CD8-positive, alpha-beta memory T cell (primary cell): ENCODE data around the gene CALCOCO1. TPM values are rescaled to one million over a fixed set of nuclear protein-coding genes. Genes with fewer than 3 reads are reported as not detected.
"Not testable (repeated sequence)": the region's sequence is repeated elsewhere in the genome, so short reads cannot be mapped to it uniquely, and the experiment has no call there.

ENCODE experiments used
- CTCF ChIA-PET: fragments of 350-600 bp; sonication (Branson Sonifier 250); formaldehyde crosslinking; loops from one replicate; lab custom pipeline; 2021; ENCODE audit warnings: antibody characterized with exemption; lab: Charles Lee
- POLR2A ChIA-PET: fragments of 350-600 bp; sonication (Branson Sonifier 250); formaldehyde crosslinking; loops from one replicate; lab custom pipeline; 2021; ENCODE audit warnings: antibody characterized with exemption; lab: Charles Lee
- DNase-seq, 5 donors: peaks; one replicate each; pipeline versions ENCODE4 v3.0.0 to v3.0.0-alpha.2; 2020 to 2022; ENCODE audit warnings: mixed read lengths in 1 of 5
- H3K27ac ChIP-seq: one replicate; pipeline ENCODE4 v1.7.0; 2013; ENCODE audit warnings: low read depth, mild to moderate bottlenecking, low read length, moderate library complexity
- H3K27me3 ChIP-seq: 2 replicates; pipeline ENCODE4 v1.7.0; 2013; ENCODE audit warnings: low read length, mild to moderate bottlenecking; ENCODE audit not compliant: insufficient read depth, poor library complexity, severe bottlenecking
- H3K36me3 ChIP-seq: 2 replicates; pipeline ENCODE4 v1.7.0; 2013; ENCODE audit warnings: mild to moderate bottlenecking, low read length, moderate library complexity; ENCODE audit not compliant: insufficient read depth
- H3K4me1 ChIP-seq: 2 replicates; pipeline ENCODE4 v1.7.0; 2013; ENCODE audit warnings: mild to moderate bottlenecking, low read length, moderate library complexity; ENCODE audit not compliant: insufficient read depth
- H3K4me3 ChIP-seq: 2 replicates; pipeline ENCODE4 v1.7.0; 2013; ENCODE audit warnings: mild to moderate bottlenecking, low read length
- H3K9me3 ChIP-seq: 2 replicates; pipeline ENCODE4 v1.7.0; 2013; ENCODE audit warnings: mild to moderate bottlenecking, low read length
- H3K27ac Mint-ChIP-seq, 8 donors: one replicate each; pipeline ENCODE4 v1.8.0; 2020 to 2021; ENCODE audit warnings: mixed read lengths in 8 of 8, mild to moderate bottlenecking in 6 of 8, inconsistent platforms in 3 of 8, moderate library complexity in 3 of 8
- H3K27me3 Mint-ChIP-seq, 2 donors: one replicate each; pipeline ENCODE4 v1.8.0; 2020 to 2021; ENCODE audit warnings: mixed read lengths in 2 of 2, mild to moderate bottlenecking in 1 of 2, moderate library complexity in 1 of 2
- H3K36me3 Mint-ChIP-seq, 3 donors: one replicate each; pipeline ENCODE4 v1.8.0; 2020 to 2021; ENCODE audit warnings: mixed read lengths in 3 of 3, inconsistent platforms in 1 of 3, mild to moderate bottlenecking in 1 of 3
- H3K4me1 Mint-ChIP-seq, 3 donors: one replicate each; pipeline ENCODE4 v1.8.0; 2020 to 2021; ENCODE audit warnings: mixed read lengths in 3 of 3, inconsistent platforms in 1 of 3, mild to moderate bottlenecking in 1 of 3
- H3K4me3 Mint-ChIP-seq, 7 donors: one replicate each; pipeline ENCODE4 v1.8.0; 2020 to 2021; ENCODE audit warnings: mixed read lengths in 7 of 7, mild to moderate bottlenecking in 6 of 7, moderate library complexity in 4 of 7, inconsistent platforms in 2 of 7
- H3K9me3 Mint-ChIP-seq, 5 donors: one replicate each; pipeline ENCODE4 v1.8.0; 2020 to 2022; ENCODE audit warnings: mixed read lengths in 5 of 5, mild to moderate bottlenecking in 3 of 5, moderate library complexity in 2 of 5, inconsistent platforms in 1 of 5
- polyA plus RNA-seq: library from polyadenylated mRNA; unstranded; fragments of 300-500 nt; fragmentation: Illumina TruSeq; gene quantifications from one replicate; pipeline ENCODE4 v1.2.3, GENCODE V29; 2021
- total RNA-seq, 2 experiments: library from RNA; stranded (reverse); gene quantifications; one replicate each; pipeline ENCODE4 v1.2.3, GENCODE V29; 2021

CALCOCO1 gene
- total and polyA plus RNA-seq, 3 experiments from 2014 or later, result 29.5 to 73.9 (median 31.4) TPM

DNA sequence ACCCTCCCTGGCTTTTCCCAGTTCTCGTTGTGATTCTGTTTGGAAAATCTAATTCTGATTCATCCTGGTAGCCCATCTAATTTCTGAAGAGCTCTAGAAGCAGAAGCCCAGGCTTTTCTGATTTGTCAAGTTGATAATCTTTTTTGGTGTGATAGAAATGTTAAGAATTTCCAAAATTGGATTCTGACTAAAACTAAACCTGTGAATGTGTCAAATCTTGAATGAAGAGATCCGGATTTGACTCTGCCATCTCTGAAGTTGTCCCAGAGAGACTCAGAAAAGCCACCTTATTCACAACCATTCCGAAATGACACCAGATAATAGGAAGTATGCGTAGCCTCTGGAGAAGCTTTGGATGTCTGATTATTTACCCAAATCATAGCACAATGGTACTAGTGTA lies 37.4 kb upstream of the CALCOCO1 start:
- Mint-ChIP-seq H3K4me3 (no peak overlapping the region), H3K9me3 (no peaks in the 10 kb centered on the region), H3K27ac (no peak overlapping the region), H3K4me1 (no peaks in the 10 kb centered on the region), H3K36me3 (no peaks in the 10 kb centered on the region), H3K27me3 (peaks cover 56 to 79% of the 10 kb centered on the region in 2 donors)
- Histone ChIP-seq H3K36me3 (no peaks in the 10 kb centered on the region), H3K4me3 (no peak overlapping the region), H3K4me1 (no peaks in the 10 kb centered on the region), H3K27ac (no peak overlapping the region), H3K27me3 (peaks cover 16% of the 10 kb centered on the region), H3K9me3 (no peaks in the 10 kb centered on the region)
- ChIA-PET POLR2A (no interaction called here), CTCF (interaction anchor here (1.6 to 2.8 kb wide), 2 partner anchors 7 to 63 kb away, joined by 5 to 12 read pairs; no protein-coding TSS in a partner anchor)
- no peak for DNase-seq

DNA sequence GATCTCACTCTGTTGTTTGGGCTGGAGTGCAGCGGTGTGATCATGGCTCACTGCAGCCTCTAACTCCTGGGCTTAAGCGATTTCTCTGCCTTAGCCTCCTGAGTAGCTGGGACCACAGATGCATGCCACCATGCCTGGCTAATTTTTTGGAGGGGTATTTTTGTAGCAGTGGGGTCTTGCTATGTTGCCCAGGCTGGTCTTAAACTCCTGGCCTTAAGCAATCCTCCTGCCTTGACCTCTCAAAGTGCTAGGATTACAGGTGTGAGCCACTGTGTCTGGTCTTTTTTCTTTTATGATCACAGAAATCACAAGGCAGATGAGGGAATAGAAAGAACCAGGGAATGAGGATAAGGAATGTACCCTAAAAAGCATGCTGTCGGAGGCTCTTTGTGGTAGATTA lies 35.5 kb upstream of the CALCOCO1 start:
- H3K9me3 ChIP-seq, H3K27ac Mint-ChIP-seq, H3K9me3 Mint-ChIP-seq, POLR2A ChIA-PET, H3K27ac ChIP-seq, DNase-seq, H3K4me1 ChIP-seq, H3K4me1 Mint-ChIP-seq, H3K4me3 Mint-ChIP-seq, H3K4me3 ChIP-seq, H3K36me3 Mint-ChIP-seq, H3K36me3 ChIP-seq: not testable (repeated sequence)
- CTCF ChIA-PET, result interaction anchor here (8.3 kb wide), 1 partner anchor 17 kb away, joined by 110 read pairs; no protein-coding TSS in a partner anchor
- H3K27me3 Mint-ChIP-seq, result peaks cover 62 to 87% of the 10 kb centered on the region in 2 donors
- peaks cover 35% of the 10 kb centered on the region for H3K27me3 ChIP-seq

GRCh38 chr12:53761306-53761705 lies 34.1 kb upstream of the CALCOCO1 start:
- no peaks in the 10 kb centered on the region for H3K9me3 Mint-ChIP-seq
- peaks cover 0 to 13% (median 9%) of the 10 kb centered on the region in 3 donors for H3K4me1 Mint-ChIP-seq
- POLR2A ChIA-PET, result no interaction called here
- Histone ChIP-seq H3K27ac (no peak overlapping the region), H3K27me3 (peaks cover 39% of the 10 kb centered on the region), H3K9me3 (no peaks in the 10 kb centered on the region), H3K4me3 (no peak overlapping the region), H3K36me3 (no peaks in the 10 kb centered on the region), H3K4me1 (peaks cover 9% of the 10 kb centered on the region)
- H3K27me3 Mint-ChIP-seq, result peaks cover 49 to 72% of the 10 kb centered on the region in 2 donors
- no peak overlapping the region for H3K27ac Mint-ChIP-seq
- no peak overlapping the region for H3K4me3 Mint-ChIP-seq
- no peaks in the 10 kb centered on the region for H3K36me3 Mint-ChIP-seq
- CTCF ChIA-PET, result interaction anchor here (1.3 to 8.3 kb wide), 2 partner anchors 10 to 16 kb away, joined by 4 to 110 read pairs; partner anchors contain the start of gene CISTR
- DNase-seq, result no peak

- H3K9me3 Mint-ChIP-seq, result no peaks in the 10 kb centered on the region
- CTCF ChIA-PET, result interaction anchor here (8.3 kb wide), 1 partner anchor 14 kb away, joined by 110 read pairs; no protein-coding TSS in a partner anchor
- POLR2A ChIA-PET, result no interaction called here
- no peak overlapping the region for H3K27ac ChIP-seq
- no peaks in the 10 kb centered on the region for H3K36me3 Mint-ChIP-seq
- peak overlapping the region in 1 of 8 donors; percentile 41 for H3K27ac Mint-ChIP-seq
- H3K4me1 Mint-ChIP-seq, result peaks cover 0 to 16% (median 13%) of the 10 kb centered on the region in 3 donors
- no peak for DNase-seq
- no peak overlapping the region for H3K4me3 ChIP-seq
- no peaks in the 10 kb centered on the region for H3K36me3 ChIP-seq
- peaks cover 43 to 54% of the 10 kb centered on the region in 2 donors for H3K27me3 Mint-ChIP-seq
- peaks cover 9% of the 10 kb centered on the region for H3K4me1 ChIP-seq
- peaks cover 31% of the 10 kb centered on the region for H3K27me3 ChIP-seq
- H3K9me3 ChIP-seq, result no peaks in the 10 kb centered on the region
- H3K4me3 Mint-ChIP-seq, result no peak overlapping the region
Observed at GRCh38 chr12:53759261-53759660, 32.0 kb upstream of the CALCOCO1 start.

GRCh38 chr12:53758730-53759103 lies 31.5 kb upstream of the CALCOCO1 start:
- no peak overlapping the region for H3K4me3 ChIP-seq
- H3K4me1 Mint-ChIP-seq, result peaks cover 0 to 16% (median 13%) of the 10 kb centered on the region in 3 donors
- H3K27ac ChIP-seq, result no peak overlapping the region
- H3K36me3 Mint-ChIP-seq, result no peaks in the 10 kb centered on the region
- POLR2A ChIA-PET, result no interaction called here
- no peak overlapping the region for H3K4me3 Mint-ChIP-seq
- H3K9me3 ChIP-seq, result no peaks in the 10 kb centered on the region
- peaks cover 41 to 52% of the 10 kb centered on the region in 2 donors for H3K27me3 Mint-ChIP-seq
- H3K4me1 ChIP-seq, result peaks cover 9% of the 10 kb centered on the region
- H3K36me3 ChIP-seq, result no peaks in the 10 kb centered on the region
- CTCF ChIA-PET, result interaction anchor here (2.0 to 8.3 kb wide), 2 partner anchors 13 to 56 kb away, joined by 13 to 110 read pairs; no protein-coding TSS in a partner anchor
- H3K9me3 Mint-ChIP-seq, result no peaks in the 10 kb centered on the region
- no peak for DNase-seq
- H3K27ac Mint-ChIP-seq, result peak overlapping the region in 2 of 8 donors; percentile 49 to 64
- peaks cover 31% of the 10 kb centered on the region for H3K27me3 ChIP-seq

DNA sequence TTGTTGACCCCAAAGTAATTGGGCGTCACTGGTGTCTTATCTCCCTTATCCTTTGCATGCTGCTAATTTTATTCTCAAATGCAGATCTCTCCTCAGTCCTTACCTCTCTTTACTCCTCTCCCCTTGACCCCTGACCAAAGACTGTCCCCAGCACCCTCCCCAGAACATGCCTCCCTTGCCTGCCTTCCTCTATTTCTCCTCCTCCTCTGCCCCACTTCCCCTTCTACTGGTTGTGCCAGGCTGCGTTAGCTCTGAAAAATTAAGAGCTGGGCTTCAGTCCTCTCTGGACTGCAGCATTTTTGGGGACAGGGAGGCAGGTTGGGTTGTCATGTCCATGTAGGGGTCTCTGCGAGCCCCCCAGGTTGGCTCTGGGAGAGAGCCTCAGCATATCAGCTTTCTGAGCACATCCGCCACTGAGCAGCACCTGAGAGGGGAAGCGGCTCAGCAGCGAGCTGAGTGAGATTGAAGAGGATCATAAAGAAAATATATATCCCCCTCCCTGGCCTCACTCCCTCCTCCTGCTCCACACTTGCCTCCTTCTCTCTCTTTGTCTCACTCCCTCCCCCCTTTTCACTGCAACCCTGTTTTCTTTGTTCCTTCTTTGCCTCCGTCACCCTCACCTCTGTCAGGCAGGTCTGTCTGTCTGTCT lies 31.0 kb upstream of the CALCOCO1 start:
- POLR2A ChIA-PET, result interaction anchor here (1.3 kb wide), 1 partner anchor 11 kb away, joined by 7 read pairs; no protein-coding TSS in a partner anchor
- Histone ChIP-seq H3K9me3 (no peaks in the 10 kb centered on the region), H3K27me3 (peaks cover 31% of the 10 kb centered on the region), H3K27ac (no peak overlapping the region), H3K4me1 (peaks cover 9% of the 10 kb centered on the region), H3K36me3 (no peaks in the 10 kb centered on the region), H3K4me3 (no peak overlapping the region)
- peak overlapping the region in 3 of 8 donors; percentile 49 to 64 (median 52) for H3K27ac Mint-ChIP-seq
- peaks cover 0 to 16% (median 13%) of the 10 kb centered on the region in 3 donors for H3K4me1 Mint-ChIP-seq
- DNase-seq, result no peak
- peaks cover 37 to 47% of the 10 kb centered on the region in 2 donors for H3K27me3 Mint-ChIP-seq
- H3K36me3 Mint-ChIP-seq, result no peaks in the 10 kb centered on the region
- H3K4me3 Mint-ChIP-seq, result peak overlapping the region in 1 of 7 donors; percentile 51
- no peaks in the 10 kb centered on the region for H3K9me3 Mint-ChIP-seq
- CTCF ChIA-PET, result interaction anchor here (1.2 to 8.3 kb wide), 7 partner anchors 8 to 230 kb away, joined by 3 to 110 read pairs (median 9); no protein-coding TSS in a partner anchor

DNA sequence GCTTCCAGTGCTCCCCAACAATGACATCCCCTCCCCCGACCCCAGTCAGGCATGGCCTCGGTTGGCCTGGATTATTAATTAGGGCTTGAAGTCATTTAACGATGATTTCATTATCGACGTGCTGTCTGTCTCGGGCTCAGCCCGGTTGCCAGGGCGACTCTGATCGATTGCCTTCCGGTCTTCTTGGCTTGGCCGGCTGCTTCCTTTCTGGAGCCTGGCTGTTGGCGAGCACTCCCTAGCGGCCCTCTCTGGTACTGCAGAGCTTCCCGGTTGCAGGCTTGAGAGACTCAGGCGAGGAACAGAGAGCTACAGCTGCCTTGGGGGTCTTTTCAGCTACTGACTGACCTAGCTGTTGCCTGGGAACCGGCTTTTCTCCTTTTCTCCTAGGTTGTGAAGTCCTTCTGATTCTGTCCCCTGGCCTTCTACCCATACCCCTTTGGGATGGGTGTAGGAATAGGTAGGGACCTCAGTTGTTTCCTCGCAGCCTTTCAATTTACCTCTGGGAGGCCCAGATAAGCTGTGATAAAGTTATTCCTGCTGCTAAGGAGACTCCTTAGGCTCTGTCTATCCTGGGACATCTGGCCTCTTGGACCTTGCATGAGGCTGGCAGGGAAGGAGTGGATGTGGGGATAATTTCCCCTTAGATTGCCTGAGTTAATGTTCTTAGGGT lies 30.0 kb upstream of the CALCOCO1 start:
- peak overlapping the region in 6 of 8 donors; percentile 52 to 83 (median 64) for H3K27ac Mint-ChIP-seq
- H3K4me1 Mint-ChIP-seq, result peaks cover 0 to 16% (median 13%) of the 10 kb centered on the region in 3 donors
- peaks cover 36% of the 10 kb centered on the region for H3K27me3 ChIP-seq
- H3K9me3 ChIP-seq, result no peaks in the 10 kb centered on the region
- H3K4me3 ChIP-seq, result peak overlapping the region; percentile 10
- peaks cover 9% of the 10 kb centered on the region for H3K4me1 ChIP-seq
- ChIA-PET CTCF (interaction anchor here (0.7 to 8.3 kb wide), 21 partner anchors 9 to 237 kb away, joined by 3 to 110 read pairs (median 4); partner anchors contain the start of genes CALCOCO1 and HOXC10), POLR2A (interaction anchor here (0.6 to 1.3 kb wide), 2 partner anchors 10 to 442 kb away, joined by 4 to 7 read pairs; no protein-coding TSS in a partner anchor)
- H3K36me3 Mint-ChIP-seq, result no peaks in the 10 kb centered on the region
- H3K9me3 Mint-ChIP-seq, result no peaks in the 10 kb centered on the region
- H3K27me3 Mint-ChIP-seq, result peaks cover 31 to 40% of the 10 kb centered on the region in 2 donors
- H3K4me3 Mint-ChIP-seq, result peak overlapping the region; percentile 57 to 79 (median 73)
- H3K36me3 ChIP-seq, result no peaks in the 10 kb centered on the region
- no peak overlapping the region for H3K27ac ChIP-seq
- peak; percentile 66 to 86 (median 74) for DNase-seq
